Activated naive CD4-positive, alpha-beta T cell treated with anti-CD3 and anti-CD28 coated beads for 36 hours (primary cell): Measurements from ENCODE around the gene LRRC17. TPM values are rescaled to one million over a fixed set of nuclear protein-coding genes. Genes with fewer than 3 reads are reported as not detected.

Experiments
- CTCF ChIA-PET: fragments of 350-600 bp; sonication (Branson Sonifier 250); formaldehyde crosslinking; loops from one replicate; lab custom pipeline; 2021; ENCODE audit warnings: antibody characterized with exemption; lab: Charles Lee
- DNase-seq: peaks from one replicate; pipeline ENCODE4 v3.0.0-alpha.2; 2020
- H3K27ac Mint-ChIP-seq: one replicate; pipeline ENCODE4 v1.8.0; 2021; ENCODE audit warnings: mild to moderate bottlenecking, mixed read lengths
- H3K27me3 Mint-ChIP-seq: one replicate; pipeline ENCODE4 v1.8.0; 2021; ENCODE audit warnings: low read depth, mixed read lengths
- H3K36me3 Mint-ChIP-seq: one replicate; pipeline ENCODE4 v1.8.0; 2021; ENCODE audit warnings: low read depth, mixed read lengths
- H3K4me1 Mint-ChIP-seq: one replicate; pipeline ENCODE4 v1.8.0; 2021; ENCODE audit warnings: low read depth, mixed read lengths
- H3K4me3 Mint-ChIP-seq: one replicate; pipeline ENCODE4 v1.8.0; 2021; ENCODE audit warnings: mild to moderate bottlenecking, moderate library complexity, mixed read lengths
- H3K9me3 Mint-ChIP-seq: one replicate; pipeline ENCODE4 v1.8.0; 2021; ENCODE audit warnings: mixed read lengths
- intact Hi-C: fragments of 100-400 bp; cut with micrococcal nuclease; formaldehyde crosslinking; loops from one replicate; pipeline ENCODE4 v1.15.1; 2023
- total RNA-seq, 2 experiments: library from RNA; stranded (reverse); gene quantifications; one replicate each; pipeline ENCODE4 v1.2.3, GENCODE V29; 2021

The LRRC17 gene, protein sequence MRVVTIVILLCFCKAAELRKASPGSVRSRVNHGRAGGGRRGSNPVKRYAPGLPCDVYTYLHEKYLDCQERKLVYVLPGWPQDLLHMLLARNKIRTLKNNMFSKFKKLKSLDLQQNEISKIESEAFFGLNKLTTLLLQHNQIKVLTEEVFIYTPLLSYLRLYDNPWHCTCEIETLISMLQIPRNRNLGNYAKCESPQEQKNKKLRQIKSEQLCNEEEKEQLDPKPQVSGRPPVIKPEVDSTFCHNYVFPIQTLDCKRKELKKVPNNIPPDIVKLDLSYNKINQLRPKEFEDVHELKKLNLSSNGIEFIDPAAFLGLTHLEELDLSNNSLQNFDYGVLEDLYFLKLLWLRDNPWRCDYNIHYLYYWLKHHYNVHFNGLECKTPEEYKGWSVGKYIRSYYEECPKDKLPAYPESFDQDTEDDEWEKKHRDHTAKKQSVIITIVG
- not detected for total RNA-seq

DNA sequence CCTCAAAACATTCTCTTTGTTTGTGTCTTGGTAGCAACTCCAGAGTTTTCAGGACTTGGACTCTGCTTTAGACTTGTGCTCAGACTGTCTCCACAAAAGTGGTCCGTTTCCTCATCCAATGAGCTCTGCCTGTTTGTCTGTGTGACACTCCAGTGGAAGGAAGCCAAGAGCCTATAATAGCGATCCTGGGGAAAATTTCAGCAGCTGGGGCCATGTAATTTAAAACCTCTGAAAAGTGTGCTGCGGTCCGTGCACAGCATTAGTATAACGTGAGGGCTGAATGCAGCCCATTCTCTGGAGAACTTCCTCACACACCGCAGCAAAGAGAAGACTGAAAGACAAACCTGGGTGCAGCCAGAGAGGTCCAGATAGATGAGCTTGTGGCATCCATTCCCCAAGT, at the start of gene LRRC17:
Gene LRRC17 (plus strand): TSS at position 259 of the 400 bp plus-strand sequence. CDS start 20,914 bp downstream, outside the sequence.
- no peaks in the 10 kb centered on the region for H3K4me1 Mint-ChIP-seq
- H3K36me3 Mint-ChIP-seq = peaks cover 3% of the 10 kb centered on the region
- no peaks in the 10 kb centered on the region for H3K27me3 Mint-ChIP-seq
- H3K27ac Mint-ChIP-seq = no peak within 1 kb of the TSS
- H3K9me3 Mint-ChIP-seq = peaks cover 4% of the 10 kb centered on the region
- no peak for DNase-seq
- intact Hi-C loops = no loop called here
- CTCF ChIA-PET = no interaction called here
- no peak within 1 kb of the TSS for H3K4me3 Mint-ChIP-seq

DNA sequence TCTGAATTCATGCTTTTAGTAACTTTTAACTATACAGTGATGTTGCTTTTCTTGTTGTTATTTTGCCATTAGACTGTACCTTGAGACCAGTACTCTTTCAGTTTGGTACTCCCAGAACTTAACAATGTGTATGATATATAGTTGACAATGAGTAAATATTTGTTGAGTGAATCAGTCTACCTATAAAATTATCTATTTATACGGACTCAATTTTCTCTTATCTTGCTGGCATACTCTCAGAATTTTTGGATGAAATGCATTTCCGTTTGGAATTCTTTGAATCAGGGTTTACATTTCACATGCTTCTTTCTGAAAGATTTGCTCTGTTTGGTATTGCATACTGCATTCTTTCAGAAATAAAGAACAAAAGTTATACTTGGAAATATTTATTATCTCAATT, 47.8 kb upstream of the LRRC17 start:
- CTCF ChIA-PET = interaction anchor here (0.7 kb wide), 1 partner anchor 148 kb away, joined by 5 read pairs; no protein-coding TSS in a partner anchor
- Mint-ChIP-seq H3K27ac (no peak overlapping the region), H3K4me3 (no peak overlapping the region), H3K9me3 (no peaks in the 10 kb centered on the region), H3K27me3 (no peaks in the 10 kb centered on the region), H3K4me1 (no peaks in the 10 kb centered on the region), H3K36me3 (no peaks in the 10 kb centered on the region)
- intact Hi-C loops = loop anchor here (5.0 kb wide), 1 partner anchor 48 kb away; no protein-coding TSS in a partner anchor
- DNase-seq = no peak

DNA sequence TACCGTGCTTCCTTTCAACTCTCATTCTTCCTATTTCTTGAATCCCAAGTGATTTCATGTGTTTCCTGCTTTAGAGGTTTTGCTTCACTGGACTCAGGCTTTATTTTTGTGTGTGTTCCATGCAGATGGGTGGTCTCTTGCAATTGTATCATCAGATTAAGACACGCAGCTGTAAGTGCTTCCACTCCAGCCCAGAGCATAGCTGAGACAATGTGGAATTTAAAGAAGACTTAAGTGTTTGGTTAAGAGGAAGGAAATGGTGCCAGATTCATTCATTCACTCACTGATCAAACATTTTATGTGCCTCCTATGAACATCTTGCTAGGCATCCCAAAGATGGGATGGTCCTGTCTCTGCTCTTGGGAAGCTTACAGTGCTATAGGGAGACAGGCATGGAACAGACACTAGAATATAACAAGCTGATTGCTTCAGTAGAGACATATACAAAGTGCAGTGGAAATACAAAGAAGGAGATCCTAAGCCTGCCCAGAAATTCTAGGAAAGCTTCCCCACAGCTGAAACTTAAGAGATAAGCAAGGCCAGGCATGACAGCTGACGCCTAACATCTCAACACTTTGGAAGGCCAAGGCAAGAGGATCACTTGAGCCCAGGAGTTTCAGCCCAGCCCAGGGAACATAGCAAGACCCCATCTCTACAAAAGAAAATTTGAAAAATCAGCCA, 46.1 kb upstream of the LRRC17 start:
- Mint-ChIP-seq H3K9me3 (no peaks in the 10 kb centered on the region), H3K36me3 (no peaks in the 10 kb centered on the region), H3K4me1 (no peaks in the 10 kb centered on the region), H3K4me3 (no peak overlapping the region), H3K27me3 (no peaks in the 10 kb centered on the region), H3K27ac (no peak overlapping the region)
- intact Hi-C loops = loop anchor here (5.0 kb wide), 1 partner anchor 49 kb away; no protein-coding TSS in a partner anchor
- DNase-seq = no peak
- CTCF ChIA-PET = no interaction called here

DNA sequence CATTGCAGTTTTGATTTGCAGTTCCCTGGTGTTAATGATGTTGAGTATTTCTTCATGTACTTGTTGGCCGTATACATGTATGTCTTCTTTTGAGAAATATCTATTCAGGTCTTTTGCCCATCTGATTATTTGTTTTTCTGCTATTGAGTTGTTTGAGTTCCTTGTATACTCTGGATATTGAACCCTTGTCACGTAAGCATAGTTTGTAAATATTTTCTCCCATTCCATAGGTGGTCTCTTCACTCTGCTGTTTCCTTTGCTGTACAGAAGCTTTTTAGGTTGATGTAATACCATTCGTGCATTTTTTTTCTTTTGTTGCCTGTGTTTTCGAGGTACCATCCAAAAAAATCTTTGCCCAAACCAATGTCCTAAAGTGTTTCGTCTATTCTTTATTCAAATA, 43.6 kb upstream of the LRRC17 start:
- H3K36me3 Mint-ChIP-seq = no peaks in the 10 kb centered on the region

DNA sequence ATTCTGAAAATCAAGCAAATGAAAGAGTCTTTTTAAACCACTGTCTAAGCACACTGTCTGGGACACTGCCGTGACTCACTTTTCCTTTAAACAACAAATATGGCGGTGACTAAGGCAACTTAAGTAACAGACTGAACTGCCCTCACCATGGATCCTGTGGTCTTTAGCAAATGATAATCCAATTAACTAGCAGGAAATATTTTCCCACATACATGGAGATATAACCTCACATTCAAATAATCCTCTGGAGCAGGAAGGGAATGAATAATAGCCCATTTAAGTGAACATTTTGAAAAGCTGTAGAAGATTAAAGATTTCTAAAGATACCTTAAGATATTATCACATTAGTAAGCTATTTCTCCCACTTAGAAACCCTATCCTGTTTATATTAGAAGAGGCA, 40.3 kb upstream of the LRRC17 start:
- Mint-ChIP-seq H3K9me3 (no peaks in the 10 kb centered on the region), H3K27me3 (no peaks in the 10 kb centered on the region), H3K4me1 (peaks cover 15% of the 10 kb centered on the region), H3K27ac (no peak overlapping the region), H3K4me3 (no peak overlapping the region), H3K36me3 (no peaks in the 10 kb centered on the region)
- CTCF ChIA-PET = no interaction called here
- DNase-seq = no peak
- intact Hi-C loops = loop anchor here (5.0 kb wide), 1 partner anchor 185 kb away; no protein-coding TSS in a partner anchor

More for the DNA sequence above, 43.6 kb upstream of the LRRC17 start:
- Mint-ChIP-seq H3K27ac (no peak overlapping the region), H3K4me3 (no peak overlapping the region), H3K9me3 (no peaks in the 10 kb centered on the region), H3K4me1 (peaks cover 5% of the 10 kb centered on the region), H3K27me3 (no peaks in the 10 kb centered on the region)
- DNase-seq = no peak
- CTCF ChIA-PET = no interaction called here
- intact Hi-C loops = loop anchor here (5.0 kb wide), 1 partner anchor 52 kb away; no protein-coding TSS in a partner anchor

DNA sequence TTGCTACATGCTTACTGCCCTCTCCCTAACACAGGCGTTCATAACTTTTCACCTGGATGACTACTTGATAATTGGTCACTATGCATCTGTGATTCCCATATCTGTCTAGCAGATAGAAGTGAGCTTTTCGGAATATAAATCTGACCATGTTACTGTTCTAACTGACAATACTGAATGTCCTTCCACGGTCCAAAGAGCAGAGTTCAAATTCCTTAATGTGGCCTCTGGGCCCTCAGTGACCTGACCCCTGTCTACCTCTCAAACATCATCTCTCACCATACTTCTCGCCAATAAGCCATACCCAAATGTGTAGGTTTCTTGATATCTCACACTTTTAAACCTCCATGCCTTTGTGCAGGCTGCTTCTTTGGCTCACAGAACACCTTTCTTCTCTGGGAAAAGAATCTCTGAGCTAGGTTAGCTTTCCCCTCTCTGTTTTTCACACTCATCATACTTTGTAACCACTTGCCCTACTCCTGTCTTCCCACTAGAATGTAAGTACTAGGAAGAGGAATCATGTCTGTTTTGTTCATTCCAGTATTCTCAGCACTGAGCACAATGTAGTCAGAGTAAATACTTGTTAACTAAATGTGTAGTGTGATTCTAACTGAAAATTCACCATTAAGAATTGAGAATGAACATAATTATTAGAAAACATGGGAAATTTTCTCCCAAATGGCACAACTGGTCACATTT, 39.2 kb upstream of the LRRC17 start:
- Mint-ChIP-seq H3K27me3 (no peaks in the 10 kb centered on the region), H3K4me3 (no peak overlapping the region), H3K36me3 (no peaks in the 10 kb centered on the region), H3K4me1 (peaks cover 15% of the 10 kb centered on the region), H3K9me3 (no peaks in the 10 kb centered on the region), H3K27ac (no peak overlapping the region)
- CTCF ChIA-PET = no interaction called here
- no peak for DNase-seq
- intact Hi-C loops = loop anchor here (5.0 kb wide), 1 partner anchor 184 kb away; no protein-coding TSS in a partner anchor

DNA sequence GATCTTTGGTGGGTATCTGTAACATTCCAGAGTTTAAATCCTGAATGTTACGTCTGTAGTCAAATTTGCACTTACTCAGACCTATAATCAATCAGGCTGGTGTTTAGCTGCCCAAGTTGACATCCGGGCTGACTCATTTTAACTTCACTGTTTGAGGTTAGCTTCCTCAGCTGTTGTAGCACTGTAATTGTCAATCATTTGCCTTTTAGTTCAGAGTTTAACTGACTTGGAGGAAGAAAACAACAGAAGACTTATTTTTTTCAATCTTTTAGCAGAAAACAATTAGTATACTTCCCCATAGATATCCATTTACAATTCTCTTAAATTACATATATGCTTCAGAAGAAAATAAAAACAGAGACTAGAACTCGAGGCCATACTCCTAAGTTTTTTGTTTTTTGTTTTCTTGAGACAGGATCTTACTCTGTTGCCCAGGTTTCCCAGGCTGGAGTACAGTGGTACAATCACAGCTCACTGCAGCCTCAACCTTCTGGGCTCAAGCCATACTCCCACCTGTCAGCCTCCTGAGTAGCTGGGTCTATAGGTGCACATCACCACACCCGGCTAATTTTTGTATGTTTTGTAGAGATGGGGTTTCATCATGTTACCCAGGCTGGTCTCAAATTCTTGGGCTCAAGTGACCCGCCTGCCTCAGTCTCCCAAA, 38.5 kb upstream of the LRRC17 start:
- H3K27ac Mint-ChIP-seq = no peak overlapping the region
- H3K4me3 Mint-ChIP-seq = no peak overlapping the region
- H3K36me3 Mint-ChIP-seq = no peaks in the 10 kb centered on the region

DNA sequence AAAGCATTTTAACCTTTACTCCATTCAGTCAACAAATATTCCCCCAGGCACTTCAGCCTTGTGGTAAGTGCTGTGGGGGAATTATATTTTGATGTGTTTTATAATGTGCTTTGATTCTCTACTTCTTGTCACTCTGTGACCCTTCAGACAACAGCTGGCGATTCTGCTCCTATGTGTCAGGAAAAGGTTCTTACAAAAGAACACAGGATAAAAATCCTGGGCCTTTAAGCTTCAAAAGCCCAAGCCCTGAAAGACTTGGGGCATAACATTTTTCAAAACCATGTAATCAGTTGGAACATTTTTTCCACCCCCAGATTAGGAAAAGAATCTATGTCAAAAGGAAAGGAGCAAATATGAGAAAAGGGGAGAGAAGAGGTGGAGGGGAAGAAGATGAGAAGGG, 37.8 kb upstream of the LRRC17 start:
- H3K36me3 Mint-ChIP-seq = no peaks in the 10 kb centered on the region
- CTCF ChIA-PET = no interaction called here

More for the DNA sequence above, 38.5 kb upstream of the LRRC17 start:
- Mint-ChIP-seq H3K27me3 (no peaks in the 10 kb centered on the region), H3K4me1 (peaks cover 15% of the 10 kb centered on the region), H3K9me3 (no peaks in the 10 kb centered on the region)
- CTCF ChIA-PET = no interaction called here
- intact Hi-C loops = loop anchor here (5.0 kb wide), 1 partner anchor 183 kb away; no protein-coding TSS in a partner anchor
- peak; percentile 48 for DNase-seq

DNA sequence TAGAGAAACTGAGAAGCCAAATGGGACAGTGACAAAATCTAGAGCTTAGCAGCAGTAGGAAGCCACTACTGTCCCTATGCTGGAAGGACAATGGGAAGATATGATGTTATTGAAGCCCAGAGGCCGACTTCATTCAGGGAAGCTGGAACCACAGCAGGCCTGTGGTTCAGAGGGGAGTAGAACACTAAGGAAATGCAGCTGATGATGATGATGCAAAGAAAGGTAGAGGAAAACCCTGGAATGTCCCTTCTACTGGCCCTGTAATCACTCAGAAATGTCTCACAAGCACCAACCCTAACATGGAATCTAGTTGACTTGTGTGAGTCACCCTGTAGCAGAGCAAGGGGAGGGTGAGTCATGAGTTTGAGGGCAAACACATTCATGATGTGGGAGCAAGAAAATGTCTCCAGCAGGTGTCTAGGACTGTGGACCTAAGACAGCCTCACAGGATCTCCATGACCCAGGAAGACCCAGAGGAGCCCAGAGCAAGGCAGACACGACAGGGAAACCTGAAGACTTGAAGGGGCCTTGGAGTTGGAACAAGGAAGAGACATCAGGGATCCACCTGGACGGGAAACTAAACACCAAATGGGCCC, 37.0 kb upstream of the LRRC17 start:
- no peaks in the 10 kb centered on the region for H3K36me3 Mint-ChIP-seq
- DNase-seq = peak; percentile 56
- no peak overlapping the region for H3K4me3 Mint-ChIP-seq
- CTCF ChIA-PET = no interaction called here
- peaks cover 15% of the 10 kb centered on the region for H3K4me1 Mint-ChIP-seq
- H3K27ac Mint-ChIP-seq = peak overlapping the region; percentile 6
- intact Hi-C loops = loop anchor here (1.0 to 5.0 kb wide), 2 partner anchors 40 to 272 kb away; partner anchors contain the start of gene NAPEPLD
- no peaks in the 10 kb centered on the region for H3K27me3 Mint-ChIP-seq
- no peaks in the 10 kb centered on the region for H3K9me3 Mint-ChIP-seq

More for the DNA sequence above, 37.8 kb upstream of the LRRC17 start:
- no peak overlapping the region for H3K4me3 Mint-ChIP-seq
- no peak overlapping the region for H3K27ac Mint-ChIP-seq
- peaks cover 15% of the 10 kb centered on the region for H3K4me1 Mint-ChIP-seq
- H3K27me3 Mint-ChIP-seq = no peaks in the 10 kb centered on the region
- intact Hi-C loops = loop anchor here (1.0 to 5.0 kb wide), 3 partner anchors 40 to 272 kb away; partner anchors contain the start of gene NAPEPLD
- no peak for DNase-seq
- no peaks in the 10 kb centered on the region for H3K9me3 Mint-ChIP-seq

DNA sequence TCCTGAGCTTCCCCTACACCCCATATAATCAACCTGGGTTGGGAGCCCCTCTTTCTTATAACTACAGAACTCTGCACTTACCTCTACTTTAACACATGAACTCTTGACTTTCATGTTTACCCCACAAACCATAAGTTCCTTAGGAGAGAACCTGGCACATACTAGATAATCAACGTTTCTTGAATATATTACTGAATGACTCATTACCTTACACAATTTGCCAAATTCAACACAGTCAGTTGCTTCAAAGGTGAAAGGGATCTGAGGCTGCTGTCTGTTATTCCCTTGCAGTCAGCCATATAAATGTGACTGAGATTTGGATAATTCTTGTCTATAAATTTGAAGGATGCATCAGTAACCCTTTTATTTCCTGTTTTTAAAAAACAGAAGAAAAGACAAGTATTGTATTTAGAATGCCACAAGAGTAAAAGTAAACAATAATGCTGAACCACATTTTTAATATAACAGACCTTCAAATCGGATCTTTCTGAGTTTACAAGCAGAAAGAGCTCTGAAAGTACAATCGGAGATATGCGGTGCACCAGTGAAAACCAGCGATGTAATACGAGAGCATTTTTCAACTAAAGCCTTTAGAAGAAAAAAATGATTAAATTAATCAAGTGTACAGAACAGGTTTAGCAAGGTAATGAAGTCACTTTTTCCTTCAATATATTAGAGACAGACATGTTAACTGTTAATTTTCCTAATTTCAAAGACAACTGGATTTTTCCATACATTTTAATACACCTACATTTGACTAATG, 29.5 kb upstream of the LRRC17 start:
- no peak for DNase-seq
- CTCF ChIA-PET = interaction anchor here (0.7 kb wide), 1 partner anchor 453 kb away, joined by 3 read pairs; no protein-coding TSS in a partner anchor
- intact Hi-C loops = no loop called here
- no peaks in the 10 kb centered on the region for H3K9me3 Mint-ChIP-seq
- no peaks in the 10 kb centered on the region for H3K4me1 Mint-ChIP-seq
- H3K27me3 Mint-ChIP-seq = no peaks in the 10 kb centered on the region
- no peaks in the 10 kb centered on the region for H3K36me3 Mint-ChIP-seq
- H3K4me3 Mint-ChIP-seq = no peak overlapping the region
- H3K27ac Mint-ChIP-seq = no peak overlapping the region
